ENCODE measurements around the gene ABCC5.

Gene ABCC5

DNA sequence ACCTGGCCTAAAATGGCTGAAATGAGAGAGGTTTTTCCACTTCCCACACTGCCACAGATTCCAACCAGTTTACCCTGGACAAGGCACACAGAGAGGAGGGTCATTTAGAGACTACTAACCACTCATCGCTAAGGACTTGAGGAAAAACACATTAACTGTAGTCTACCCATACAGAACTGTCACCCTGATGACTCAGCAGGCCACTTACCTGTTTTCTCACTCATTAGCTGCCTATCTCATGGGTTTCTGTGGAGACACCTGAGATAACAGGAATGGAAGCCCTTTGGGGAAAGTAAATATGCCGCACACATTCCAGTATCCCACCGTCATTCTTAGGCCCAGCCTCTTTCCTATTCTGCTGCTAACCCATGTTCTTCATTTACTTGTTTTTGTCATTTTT, 50.0 kb downstream of the ABCC5 start:
- H3K27me3 ChIP-seq (ENCODE audit: low read length) = no peaks in the 10 kb centered on the region
- H2AFZ ChIP-seq (ENCODE audit: low read depth, low read length, severe bottlenecking) = no peak overlapping the region
- no peaks in the 10 kb centered on the region for H3K79me2 ChIP-seq (ENCODE audit: insufficient read depth, low read length)
- H3K9me3 ChIP-seq (ENCODE audit: insufficient read depth, low read length) = no peaks in the 10 kb centered on the region
- no peak overlapping the region for H3K9ac ChIP-seq (ENCODE audit: low read length)
- no peaks in the 10 kb centered on the region for H4K20me1 ChIP-seq (ENCODE audit: low read depth, low read length)
- H3K36me3 ChIP-seq (ENCODE audit: low read length) = no peaks in the 10 kb centered on the region
- no peak overlapping the region for H3K4me2 ChIP-seq (ENCODE audit: low read depth, low read length, poor library complexity, severe bottlenecking)
- no peaks in the 10 kb centered on the region for H3F3A ChIP-seq (ENCODE audit: insufficient read depth)
- no peaks in the 10 kb centered on the region for H3K9me2 ChIP-seq (replicated peaks; ENCODE audit: insufficient read depth, low read length)
- no peak overlapping the region for H3K27ac ChIP-seq (ENCODE audit: low read depth, low read length)
- H3K4me3 ChIP-seq (ENCODE audit: insufficient read depth, low read length, poor library complexity, severe bottlenecking) = no peak overlapping the region
- TF ChIP-seq, protein P1, sequence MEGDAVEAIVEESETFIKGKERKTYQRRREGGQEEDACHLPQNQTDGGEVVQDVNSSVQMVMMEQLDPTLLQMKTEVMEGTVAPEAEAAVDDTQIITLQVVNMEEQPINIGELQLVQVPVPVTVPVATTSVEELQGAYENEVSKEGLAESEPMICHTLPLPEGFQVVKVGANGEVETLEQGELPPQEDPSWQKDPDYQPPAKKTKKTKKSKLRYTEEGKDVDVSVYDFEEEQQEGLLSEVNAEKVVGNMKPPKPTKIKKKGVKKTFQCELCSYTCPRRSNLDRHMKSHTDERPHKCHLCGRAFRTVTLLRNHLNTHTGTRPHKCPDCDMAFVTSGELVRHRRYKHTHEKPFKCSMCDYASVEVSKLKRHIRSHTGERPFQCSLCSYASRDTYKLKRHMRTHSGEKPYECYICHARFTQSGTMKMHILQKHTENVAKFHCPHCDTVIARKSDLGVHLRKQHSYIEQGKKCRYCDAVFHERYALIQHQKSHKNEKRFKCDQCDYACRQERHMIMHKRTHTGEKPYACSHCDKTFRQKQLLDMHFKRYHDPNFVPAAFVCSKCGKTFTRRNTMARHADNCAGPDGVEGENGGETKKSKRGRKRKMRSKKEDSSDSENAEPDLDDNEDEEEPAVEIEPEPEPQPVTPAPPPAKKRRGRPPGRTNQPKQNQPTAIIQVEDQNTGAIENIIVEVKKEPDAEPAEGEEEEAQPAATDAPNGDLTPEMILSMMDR (IDR thresholded peaks at IDR 0.05; ENCODE audit: insufficient read depth, low read length, poor library complexity, severe bottlenecking) = no peak
- no peak for TF ChIP-seq EZH2phosphoT487 (conservative IDR thresholded peaks at IDR 0.05; ENCODE audit: low read length)

- Histone ChIP-seq H2AFZ (ENCODE audit: low read depth, low read length, severe bottlenecking) (no peak overlapping the region), H3K9me3 (ENCODE audit: insufficient read depth, low read length) (no peaks in the 10 kb centered on the region), H3K4me2 (ENCODE audit: low read depth, low read length, poor library complexity, severe bottlenecking) (no peak overlapping the region), H3K9me2 (replicated peaks; ENCODE audit: insufficient read depth, low read length) (no peaks in the 10 kb centered on the region), H3K27me3 (ENCODE audit: low read length) (no peaks in the 10 kb centered on the region), H3K36me3 (ENCODE audit: low read length) (no peaks in the 10 kb centered on the region), H3K9ac (ENCODE audit: low read length) (no peak overlapping the region), H3K79me2 (ENCODE audit: insufficient read depth, low read length) (no peaks in the 10 kb centered on the region), H3K27ac (ENCODE audit: low read depth, low read length) (no peak overlapping the region), H3K4me3 (ENCODE audit: insufficient read depth, low read length, poor library complexity, severe bottlenecking) (no peak overlapping the region), H3F3A (ENCODE audit: insufficient read depth) (no peaks in the 10 kb centered on the region), H4K20me1 (ENCODE audit: low read depth, low read length) (no peaks in the 10 kb centered on the region)
- no peak for TF ChIP-seq EZH2phosphoT487 (conservative IDR thresholded peaks at IDR 0.05; ENCODE audit: low read length)
- TF ChIP-seq, protein P1 (IDR thresholded peaks at IDR 0.05; ENCODE audit: insufficient read depth, low read length, poor library complexity, severe bottlenecking) = no peak
Observed at GRCh38 chr3:183966361-183966791, 51.3 kb downstream of the ABCC5 start.

GRCh38 chr3:183962807-183963206, 54.9 kb downstream of the ABCC5 start:
- no peak overlapping the region for H3K27ac ChIP-seq (ENCODE audit: low read depth, low read length)
- no peaks in the 10 kb centered on the region for H3K36me3 ChIP-seq (ENCODE audit: low read length)
- no peak overlapping the region for H3K4me2 ChIP-seq (ENCODE audit: low read depth, low read length, poor library complexity, severe bottlenecking)
- no peaks in the 10 kb centered on the region for H4K20me1 ChIP-seq (ENCODE audit: low read depth, low read length)
- no peaks in the 10 kb centered on the region for H3K79me2 ChIP-seq (ENCODE audit: insufficient read depth, low read length)
- no peak overlapping the region for H2AFZ ChIP-seq (ENCODE audit: low read depth, low read length, severe bottlenecking)
- no peaks in the 10 kb centered on the region for H3K9me2 ChIP-seq (replicated peaks; ENCODE audit: insufficient read depth, low read length)
- no peak overlapping the region for H3K9ac ChIP-seq (ENCODE audit: low read length)
- H3K9me3 ChIP-seq (ENCODE audit: insufficient read depth, low read length) = no peaks in the 10 kb centered on the region
- no peaks in the 10 kb centered on the region for H3K27me3 ChIP-seq (ENCODE audit: low read length)
- TF ChIP-seq, protein P1 (IDR thresholded peaks at IDR 0.05; ENCODE audit: insufficient read depth, low read length, poor library complexity, severe bottlenecking) = no peak
- no peak for TF ChIP-seq EZH2phosphoT487 (conservative IDR thresholded peaks at IDR 0.05; ENCODE audit: low read length)
- no peak overlapping the region for H3K4me3 ChIP-seq (ENCODE audit: insufficient read depth, low read length, poor library complexity, severe bottlenecking)
- H3F3A ChIP-seq (ENCODE audit: insufficient read depth) = no peaks in the 10 kb centered on the region
